Mesodermal cell (in vitro differentiated cells): ENCODE data around the gene PRDM16.

Experiments
- H3K27ac ChIP-seq: 2 replicates; pipeline ENCODE4 v1.7.0; 2013; ENCODE audit warnings: mild to moderate bottlenecking, low read depth, low read length, moderate library complexity; ENCODE audit not compliant: severe bottlenecking
- H3K36me3 ChIP-seq: 2 replicates; pipeline ENCODE4 v1.7.1; 2013; ENCODE audit warnings: mild to moderate bottlenecking, low read length, moderate library complexity; ENCODE audit not compliant: control insufficient read depth, insufficient read depth
- H3K4me1 ChIP-seq: one replicate; pipeline ENCODE4 v1.7.1; 2013; ENCODE audit warnings: mild to moderate bottlenecking, low read length; ENCODE audit not compliant: insufficient read depth, control insufficient read depth, poor library complexity, severe bottlenecking
- H3K4me3 ChIP-seq: 2 replicates; pipeline ENCODE4 v1.7.0; 2013; ENCODE audit warnings: low read length, control low read depth, mild to moderate bottlenecking; ENCODE audit not compliant: insufficient read depth, poor library complexity, severe bottlenecking; ENCODE audit errors: extremely low read depth
- H3K9me3 ChIP-seq: 2 replicates; pipeline ENCODE4 v1.7.1; 2013; ENCODE audit warnings: mild to moderate bottlenecking, low read length, moderate library complexity; ENCODE audit not compliant: control insufficient read depth
- WGBS, 2 experiments: methylation state at CpG; one replicate each; pipeline ENCODE4 v1.1.5; 2013; ENCODE audit warnings: missing lambda C conversion rate in 2 of 2; ENCODE audit not compliant: insufficient coverage in 2 of 2; 5-methylcytosine and 5-hydroxymethylcytosine counted together

Gene PRDM16

DNA sequence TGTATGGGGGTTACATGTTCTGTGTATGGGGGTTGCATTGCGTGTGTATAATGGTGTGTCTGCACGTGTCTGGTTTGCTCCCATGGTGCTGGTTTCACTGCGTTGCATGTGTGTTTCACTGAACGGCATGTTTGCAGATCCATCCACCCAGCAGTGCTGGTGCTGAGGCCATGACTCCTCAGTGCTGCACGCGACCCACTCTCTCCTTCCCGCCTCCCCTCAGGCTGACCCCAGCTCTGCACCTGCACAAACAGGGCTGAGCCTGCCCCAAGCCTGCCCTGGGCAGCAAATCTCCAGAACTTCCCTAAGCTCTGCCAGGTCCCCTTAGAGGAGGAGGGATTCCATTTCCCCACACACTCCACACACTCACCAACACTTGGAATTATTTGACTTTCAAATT is 29.0 kb upstream of the PRDM16 start:
- Histone ChIP-seq H3K9me3 (peaks cover 7% of the 10 kb centered on the region), H3K4me1 (no peaks in the 10 kb centered on the region), H3K27ac (no peak overlapping the region), H3K4me3 (no peak overlapping the region), H3K36me3 (no peaks in the 10 kb centered on the region)
- WGBS, 2 experiments, result 83% methylated on average over 5 to 6 of the region's 7 CpGs

DNA sequence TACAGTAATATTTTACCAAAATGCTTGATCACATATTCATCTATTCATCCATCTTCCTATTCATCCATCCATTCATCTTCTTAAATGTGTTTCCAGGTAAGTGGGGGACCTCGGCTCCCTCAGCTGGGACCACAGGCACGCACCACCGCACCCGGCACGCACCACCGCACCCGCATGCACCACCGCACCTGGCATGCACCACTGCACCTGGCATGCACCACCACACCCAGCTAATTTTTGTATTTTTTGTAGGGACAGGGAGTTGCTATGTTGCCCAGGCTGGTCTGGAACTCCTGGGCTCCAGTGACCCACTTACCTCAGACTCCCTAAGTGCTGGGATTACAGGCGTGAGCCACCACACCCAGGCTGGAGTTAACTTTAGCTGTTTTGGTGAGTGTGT is 26.5 kb upstream of the PRDM16 start:
- Histone ChIP-seq H3K4me1 (no peaks in the 10 kb centered on the region), H3K9me3 (peaks cover 3% of the 10 kb centered on the region), H3K4me3 (no peak overlapping the region), H3K36me3 (no peaks in the 10 kb centered on the region), H3K27ac (no peak overlapping the region)
- WGBS, 2 experiments, result no CpG with 5 or more reads among the region's 9 CpGs

DNA sequence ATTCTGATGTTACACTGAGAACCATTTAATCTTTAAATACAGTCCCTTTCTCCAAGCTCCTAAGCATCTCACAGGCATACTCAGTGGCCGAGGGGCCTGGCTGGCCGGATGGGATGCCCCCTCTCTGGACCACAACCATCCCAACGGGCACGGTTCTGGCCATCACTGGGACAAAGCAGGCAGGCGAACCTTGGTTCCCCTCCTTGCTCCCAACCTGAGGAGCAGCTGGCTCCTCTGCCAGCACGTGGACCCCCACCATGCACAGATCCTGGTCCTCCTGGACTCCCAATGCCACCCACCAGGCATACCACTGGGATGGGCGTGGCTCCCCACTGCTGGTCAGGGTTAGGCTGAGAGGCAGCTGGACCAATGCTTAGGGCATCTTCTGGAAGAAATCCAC is 19.8 kb upstream of the PRDM16 start:
- no peaks in the 10 kb centered on the region for H3K4me1 ChIP-seq
- 73 to 80% methylated on average over 6 to 7 of the region's 7 CpGs for WGBS, 2 experiments

DNA sequence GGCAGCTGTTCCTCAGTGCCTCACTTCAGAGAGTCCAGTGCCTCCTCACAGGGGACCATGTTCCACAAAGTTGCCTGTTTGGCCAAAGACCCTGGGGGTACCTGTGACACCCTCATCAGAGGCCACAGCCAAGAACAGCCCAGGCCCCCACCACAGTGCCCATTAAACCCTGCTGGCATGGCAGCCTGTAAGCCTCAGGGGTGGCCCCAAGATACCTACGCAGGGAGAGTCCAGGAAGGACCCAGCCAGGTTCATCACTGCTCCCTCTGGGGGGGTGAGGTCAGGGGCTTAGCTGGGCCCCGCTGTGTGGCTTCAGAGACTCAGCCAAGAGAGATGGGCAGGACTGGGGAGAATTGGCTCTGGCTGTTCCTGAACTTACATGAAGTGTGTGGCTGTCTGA is 19.1 kb upstream of the PRDM16 start:
- 39 to 41% methylated on average over 2 of the region's 2 CpGs for WGBS, 2 experiments
- H3K9me3 ChIP-seq, result no peaks in the 10 kb centered on the region
- H3K4me1 ChIP-seq, result no peaks in the 10 kb centered on the region
- no peak overlapping the region for H3K4me3 ChIP-seq
- H3K36me3 ChIP-seq, result no peaks in the 10 kb centered on the region
- H3K27ac ChIP-seq, result no peak overlapping the region

More for the DNA sequence above, 19.8 kb upstream of the PRDM16 start:
- Histone ChIP-seq H3K36me3 (no peaks in the 10 kb centered on the region), H3K9me3 (no peaks in the 10 kb centered on the region), H3K27ac (no peak overlapping the region), H3K4me3 (no peak overlapping the region)

DNA sequence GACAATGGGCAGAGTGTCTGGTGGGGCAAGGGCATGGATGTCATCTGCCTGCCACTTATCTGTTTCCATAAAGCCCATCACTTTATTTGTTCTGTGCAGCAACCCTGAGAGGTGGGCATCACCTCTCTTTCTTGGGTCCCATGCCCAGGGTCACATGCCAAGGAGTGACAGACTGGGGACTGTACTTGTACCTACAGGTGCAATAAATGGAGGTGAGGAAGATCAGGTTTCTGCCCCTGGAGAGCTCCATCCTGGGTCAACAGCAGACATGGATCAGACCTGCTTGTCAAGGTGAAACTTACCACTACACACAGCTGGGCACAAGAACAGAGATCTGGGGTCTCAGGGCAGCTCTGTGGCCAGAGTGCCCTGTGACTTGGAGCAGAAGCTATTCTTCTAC is 18.4 kb upstream of the PRDM16 start:
- Histone ChIP-seq H3K9me3 (no peaks in the 10 kb centered on the region), H3K4me3 (no peak overlapping the region), H3K4me1 (no peaks in the 10 kb centered on the region), H3K36me3 (no peaks in the 10 kb centered on the region), H3K27ac (no peak overlapping the region)

DNA sequence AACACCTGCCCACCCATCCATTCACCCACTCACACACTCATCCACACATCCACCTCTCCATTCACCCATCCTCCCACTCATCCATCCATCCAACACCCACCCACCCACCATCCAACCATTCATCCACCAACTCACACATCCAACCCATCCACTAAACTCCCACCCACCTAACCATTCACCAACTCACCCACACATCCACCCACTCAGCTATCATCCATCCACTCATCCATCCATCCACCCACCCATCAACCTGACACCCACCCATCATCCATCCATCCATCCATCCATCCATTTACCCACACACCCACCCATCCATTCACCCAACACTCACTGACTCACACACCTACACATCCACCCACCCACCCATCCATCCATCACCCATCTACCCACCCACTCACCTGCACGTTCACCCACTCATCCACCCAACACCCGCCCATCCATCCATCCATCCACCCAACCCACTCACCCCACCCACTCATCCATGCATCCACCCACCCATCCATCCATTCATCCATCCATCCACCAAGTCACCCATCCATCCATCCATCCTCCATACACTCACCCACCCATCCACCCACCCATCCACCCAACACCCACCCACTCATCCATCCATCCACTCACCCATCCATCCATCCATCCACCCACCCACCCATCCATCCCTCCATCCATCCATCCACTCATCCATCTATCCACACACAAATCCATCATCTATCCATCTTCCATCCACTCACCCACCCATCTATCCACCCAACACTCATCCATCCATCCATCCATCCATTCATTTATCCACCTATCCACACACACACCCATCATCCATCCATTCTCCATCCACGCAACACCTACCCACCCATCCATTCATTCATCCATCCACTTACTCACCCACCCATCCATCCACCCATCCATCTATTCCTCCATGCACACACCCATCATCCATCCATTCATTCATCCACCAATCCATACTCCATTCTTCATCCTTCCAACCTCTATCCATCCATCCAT is 17.4 kb upstream of the PRDM16 start:
- H3K9me3 ChIP-seq, result no peaks in the 10 kb centered on the region
- H3K27ac ChIP-seq, result no peak overlapping the region
- H3K36me3 ChIP-seq, result no peaks in the 10 kb centered on the region
- no peaks in the 10 kb centered on the region for H3K4me1 ChIP-seq
- H3K4me3 ChIP-seq, result no peak overlapping the region
- WGBS, 2 experiments, result 64 to 72% methylated on average over 3 of the region's 3 CpGs

DNA sequence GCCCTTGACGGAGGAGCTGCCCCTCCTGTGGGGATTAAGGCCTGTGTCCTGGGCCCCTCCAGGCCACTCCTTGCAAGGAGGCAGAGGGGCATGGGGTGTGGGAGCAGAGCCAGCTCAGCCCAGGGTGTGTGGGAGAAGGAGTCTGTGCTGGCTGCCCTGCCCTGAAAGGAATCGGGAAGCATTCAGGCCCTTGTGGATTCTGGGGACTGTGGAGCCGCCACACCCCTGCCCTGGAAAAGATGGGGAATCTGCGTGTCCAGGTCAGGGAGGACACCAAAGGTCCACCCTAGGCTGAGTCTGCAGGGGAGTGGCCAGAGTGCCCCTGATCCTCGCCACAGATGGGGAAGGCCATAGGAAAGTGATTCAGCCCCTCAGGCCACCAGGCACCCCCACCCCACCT is 16.5 kb upstream of the PRDM16 start:
- H3K4me1 ChIP-seq, result no peaks in the 10 kb centered on the region
- no peaks in the 10 kb centered on the region for H3K9me3 ChIP-seq
- no peak overlapping the region for H3K27ac ChIP-seq
- H3K36me3 ChIP-seq, result no peaks in the 10 kb centered on the region
- no peak overlapping the region for H3K4me3 ChIP-seq
- 81 to 85% methylated on average over 3 to 4 of the region's 5 CpGs for WGBS, 2 experiments

DNA sequence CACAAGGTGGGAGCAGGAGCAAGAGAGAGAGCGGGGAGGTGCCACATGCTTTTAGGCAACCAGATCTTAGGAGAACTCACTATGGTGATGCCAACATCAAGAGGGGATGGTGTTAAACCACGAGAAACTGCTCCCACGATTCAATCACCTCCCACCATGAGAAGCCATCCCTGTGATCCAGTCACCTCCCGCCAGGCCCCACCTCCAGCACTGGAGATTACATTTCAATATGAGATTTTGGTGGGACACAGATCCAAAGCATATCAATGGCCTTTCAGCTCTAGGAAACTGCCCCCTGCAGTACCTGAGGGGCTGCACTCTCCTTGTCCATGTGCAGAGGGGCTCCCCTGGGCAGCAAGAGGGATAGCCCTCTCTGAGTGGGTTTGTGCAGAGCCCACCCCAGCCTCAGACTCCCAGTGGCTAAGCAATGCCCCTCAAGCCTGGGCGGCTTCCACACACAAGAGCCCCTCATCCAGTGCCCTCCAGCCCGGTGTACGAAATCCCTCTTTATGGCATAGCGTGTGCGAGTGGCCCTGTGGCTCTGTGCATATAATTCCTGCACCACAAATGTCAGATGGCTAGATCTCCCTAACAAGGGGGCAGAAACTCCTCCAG is 15.5 kb upstream of the PRDM16 start:
- Histone ChIP-seq H3K36me3 (no peaks in the 10 kb centered on the region), H3K27ac (no peak overlapping the region), H3K4me1 (no peaks in the 10 kb centered on the region), H3K4me3 (no peak overlapping the region), H3K9me3 (no peaks in the 10 kb centered on the region)
- 77 to 89% methylated on average over 8 to 9 of the region's 9 CpGs for WGBS, 2 experiments

DNA sequence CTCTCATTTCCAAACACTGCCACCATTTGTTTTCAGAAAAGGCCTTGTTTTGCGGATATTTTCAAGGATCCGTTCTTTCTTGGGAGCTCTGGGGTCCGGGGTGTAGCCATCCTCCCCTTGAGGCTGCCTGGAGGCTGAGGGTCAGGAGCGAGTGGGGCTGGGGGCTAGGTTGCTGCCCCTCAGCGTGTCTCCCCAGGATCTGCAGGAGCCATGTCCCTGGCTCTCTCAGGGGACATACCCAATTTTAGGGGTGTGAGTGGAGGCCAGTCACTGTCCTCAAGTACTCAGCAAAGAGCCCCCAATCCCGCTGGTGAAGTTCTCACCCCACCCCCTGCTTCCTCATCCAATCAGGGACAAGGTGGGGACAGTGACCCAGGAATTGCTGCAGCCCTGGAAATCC is 15.0 kb upstream of the PRDM16 start:
- H3K27ac ChIP-seq, result no peak overlapping the region
- H3K4me1 ChIP-seq, result no peaks in the 10 kb centered on the region
- no peak overlapping the region for H3K4me3 ChIP-seq
- no peaks in the 10 kb centered on the region for H3K9me3 ChIP-seq
- 57 to 88% methylated on average over 1 to 6 of the region's 6 CpGs for WGBS, 2 experiments
- no peaks in the 10 kb centered on the region for H3K36me3 ChIP-seq

DNA sequence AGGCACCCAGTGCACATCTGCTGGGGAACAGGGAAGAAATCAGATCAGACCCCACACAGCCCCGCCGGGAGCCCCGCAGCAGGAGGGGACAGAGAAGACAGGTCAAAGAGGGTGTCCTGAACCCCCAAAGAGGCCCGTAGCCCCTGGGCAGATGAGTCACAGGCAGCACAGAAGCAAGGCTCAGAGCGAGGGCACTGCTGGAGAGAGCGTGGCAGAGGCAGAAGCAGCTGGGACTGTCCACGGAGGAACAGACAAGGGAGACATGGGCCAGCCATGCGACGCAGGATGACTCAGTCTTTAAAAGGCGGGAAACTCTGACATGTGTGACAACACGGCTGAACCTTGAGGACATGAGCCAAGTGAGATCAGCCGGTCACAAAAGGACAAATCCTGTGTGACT is 14.5 kb upstream of the PRDM16 start:
- H3K36me3 ChIP-seq, result no peaks in the 10 kb centered on the region
- no peak overlapping the region for H3K27ac ChIP-seq
- no peaks in the 10 kb centered on the region for H3K9me3 ChIP-seq
- H3K4me1 ChIP-seq, result no peaks in the 10 kb centered on the region
- H3K4me3 ChIP-seq, result no peak overlapping the region
- 90 to 93% methylated on average over 12 of the region's 12 CpGs for WGBS, 2 experiments

DNA sequence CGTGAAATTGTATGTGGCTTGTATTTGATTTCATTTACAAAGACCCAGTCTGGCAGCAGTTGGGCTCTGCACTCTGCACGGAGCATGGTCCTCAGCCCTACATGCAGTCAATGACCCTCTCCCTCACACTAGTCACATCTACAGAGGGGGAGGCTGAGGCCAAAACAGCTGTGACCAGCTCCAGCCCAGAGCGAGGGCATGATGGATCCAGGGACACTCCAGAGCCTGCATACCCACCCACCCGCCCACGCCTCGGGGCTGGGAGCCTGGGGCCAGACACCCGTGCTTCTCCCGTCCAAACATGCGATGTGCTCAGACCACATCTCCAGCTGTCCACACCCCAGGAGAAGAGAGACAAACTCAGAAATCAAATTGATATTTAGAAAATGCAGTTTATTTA is 14.0 kb upstream of the PRDM16 start:
- Histone ChIP-seq H3K27ac (no peak overlapping the region), H3K4me1 (no peaks in the 10 kb centered on the region), H3K9me3 (no peaks in the 10 kb centered on the region), H3K4me3 (no peak overlapping the region), H3K36me3 (no peaks in the 10 kb centered on the region)
- WGBS, 2 experiments, result 80 to 82% methylated on average over 1 to 2 of the region's 9 CpGs
